Stimulated activated CD8-positive, alpha-beta memory T cell treated with anti-CD3 and anti-CD28 coated beads, Interleukin-7, amount 100 ng/mL, for 48 hours (primary cell): ENCODE measurements around the gene RAB6B.

Source experiments
- DNase-seq, 2 donors: peaks; one replicate each; pipeline ENCODE4 v3.0.0-alpha.2; 2020; ENCODE audit warnings: low read depth in 1 of 2; ENCODE audit errors: extremely low read depth in 1 of 2

Gene RAB6B

GRCh38 chr3:133860519-133860918, 35.2 kb downstream of the RAB6B start:
- DNase-seq: no peak

GRCh38 chr3:133859381-133860234, 36.1 kb downstream of the RAB6B start:
- DNase-seq: no peak

DNA sequence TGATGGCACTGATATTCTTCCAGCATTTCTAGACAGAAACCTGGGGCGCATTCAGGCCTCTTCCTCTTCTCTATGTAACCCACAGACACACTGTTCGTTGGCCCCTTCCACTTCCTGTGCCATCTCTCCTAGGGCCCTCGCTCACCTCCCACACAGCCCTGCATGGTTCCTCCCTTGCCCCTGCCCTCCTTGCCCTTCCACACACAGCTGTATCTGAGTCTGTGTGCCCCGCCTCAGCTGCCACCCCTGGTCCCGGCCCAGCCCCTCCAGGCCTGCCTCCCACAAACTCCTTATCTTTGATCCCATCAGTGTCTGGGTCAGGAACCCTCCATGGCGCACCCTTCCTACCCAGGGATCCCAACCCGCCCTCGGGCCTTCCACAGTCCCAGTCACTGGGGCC, 37.9 kb downstream of the RAB6B start:
- no peak for DNase-seq

GRCh38 chr3:133856316-133856715, 39.4 kb downstream of the RAB6B start:
- no peak for DNase-seq

GRCh38 chr3:133855772-133856171, 39.9 kb downstream of the RAB6B start:
- no peak for DNase-seq

- no peak for DNase-seq
Measured at GRCh38 chr3:133855002-133855370, 40.7 kb downstream of the RAB6B start.

GRCh38 chr3:133854264-133855001, 41.2 kb downstream of the RAB6B start:
- no peak for DNase-seq

- DNase-seq: no peak
Measured at GRCh38 chr3:133853925-133854227, 41.8 kb downstream of the RAB6B start.

GRCh38 chr3:133853063-133853924, 42.4 kb downstream of the RAB6B start:
- DNase-seq: no peak

- peak in 1 of 2 donors; percentile 13 for DNase-seq
Measured at GRCh38 chr3:133851931-133852330, 43.8 kb downstream of the RAB6B start.

GRCh38 chr3:133851266-133851906, 44.3 kb downstream of the RAB6B start:
- DNase-seq: peak in 1 of 2 donors; percentile 40

- no peak for DNase-seq
Measured at GRCh38 chr3:133850034-133850433, 45.6 kb downstream of the RAB6B start.

- DNase-seq: no peak
Measured at GRCh38 chr3:133849346-133849745, 46.3 kb downstream of the RAB6B start.

- no peak for DNase-seq
Measured at GRCh38 chr3:133845127-133845526, 50.6 kb downstream of the RAB6B start.

DNA sequence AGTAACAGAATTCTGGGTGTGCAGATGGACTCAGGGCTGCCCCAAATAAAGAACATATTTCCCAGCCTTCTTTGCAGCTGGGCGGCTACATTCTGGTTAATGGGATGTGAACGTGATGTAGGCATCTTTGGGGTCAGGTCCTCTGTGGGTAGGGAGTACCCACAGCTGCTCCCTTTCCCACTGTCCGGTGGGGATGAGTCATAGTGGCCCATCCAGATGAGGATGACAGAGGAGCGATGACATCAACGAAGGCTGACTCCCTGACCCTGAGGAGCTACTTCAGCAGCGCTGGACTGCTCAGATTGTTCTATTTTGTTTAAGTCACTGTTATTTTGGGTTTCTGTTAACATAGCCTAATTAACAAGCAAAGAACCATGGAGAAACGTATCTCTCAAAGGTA, 52.0 kb downstream of the RAB6B start:
- DNase-seq: no peak

DNA sequence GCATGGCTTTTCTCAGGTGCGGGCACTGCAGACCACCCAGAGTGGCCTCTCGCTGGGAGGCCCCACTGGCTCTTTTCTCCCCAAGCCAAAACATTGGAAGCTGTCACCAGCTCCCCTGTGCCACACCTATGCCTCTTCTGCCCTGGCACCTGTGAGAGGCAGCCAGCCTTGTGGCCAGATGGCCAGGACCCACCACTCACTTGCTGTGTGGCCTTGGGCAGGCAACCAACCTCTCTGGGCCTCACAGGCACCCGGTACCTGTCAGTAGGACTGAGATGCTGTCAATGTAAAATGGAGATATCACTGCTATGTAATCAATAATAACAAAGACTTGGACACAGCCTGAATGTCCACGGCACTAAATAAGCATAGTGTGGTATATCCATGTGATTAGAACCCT, 53.5 kb downstream of the RAB6B start:
- no peak for DNase-seq

GRCh38 chr3:133841196-133841595, 54.5 kb downstream of the RAB6B start:
- no peak for DNase-seq

- DNase-seq: no peak
Measured at GRCh38 chr3:133840767-133841166, 54.9 kb downstream of the RAB6B start.

DNA sequence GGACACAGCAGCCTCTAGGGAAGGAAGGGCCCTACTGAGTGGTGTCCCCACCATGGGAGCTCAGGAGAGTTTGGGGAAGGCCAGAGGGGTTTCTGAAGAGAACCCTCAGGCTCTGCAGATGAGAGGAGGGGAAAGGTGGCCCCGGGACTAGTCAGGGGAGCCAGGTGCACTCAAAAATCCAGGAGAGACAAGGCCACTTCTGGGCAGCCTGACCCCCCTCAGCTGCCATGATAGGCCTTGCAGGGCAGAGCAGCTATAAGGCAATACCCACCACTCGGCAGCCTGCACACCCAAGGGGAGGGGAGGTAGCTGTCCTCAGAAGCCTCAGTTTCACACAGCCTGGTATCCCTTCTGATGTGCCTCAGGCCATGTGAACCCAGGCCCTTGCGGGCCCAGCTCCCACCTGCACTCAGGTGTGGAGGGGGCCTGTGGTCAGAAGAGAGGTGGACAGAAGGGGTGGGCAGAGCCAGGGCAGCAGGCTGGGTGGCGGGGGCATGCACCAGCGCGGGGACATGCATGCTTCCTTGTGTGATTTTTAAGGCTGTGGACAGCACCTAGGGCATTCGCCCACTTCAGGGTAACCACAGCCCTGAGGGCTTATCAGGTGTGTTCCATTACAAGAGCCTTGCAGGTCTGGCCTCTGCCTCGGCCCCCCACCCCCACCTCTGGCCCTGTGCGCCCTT, 55.5 kb downstream of the RAB6B start:
- DNase-seq: no peak
